WERI-Rb-1 (cell line): ENCODE results near the gene FRMPD2.
"Not testable (repeated sequence)": the region's sequence is repeated elsewhere in the genome, so short reads cannot be mapped to it uniquely, and the experiment has no call there.

Source experiments
- DNase-seq: peaks from one replicate; pipeline ENCODE4 v3.0.0-alpha.2; 2020
- H3K27ac ChIP-seq: fragments of 250-450 bp; sonication (Bioruptor Pico); 2 replicates; pipeline ENCODE4 v1.5.1; 2020; ENCODE audit warnings: mild to moderate bottlenecking, moderate library complexity
- H3K27me3 ChIP-seq: fragments of 250-450 bp; sonication (Bioruptor Pico); 2 replicates; pipeline ENCODE4 v1.5.1; 2021; ENCODE audit warnings: mild to moderate bottlenecking, low read depth, moderate library complexity; ENCODE audit not compliant: insufficient read depth, severe bottlenecking
- H3K36me3 ChIP-seq: fragments of 250-450 bp; sonication (Bioruptor Pico); 2 replicates; pipeline ENCODE4 v1.5.1; 2020; ENCODE audit warnings: mild to moderate bottlenecking, moderate library complexity
- H3K4me3 ChIP-seq: 2 replicates; pipeline ENCODE4 v1.5.1; 2011; ENCODE audit warnings: low read depth, mild to moderate bottlenecking, control low read depth, low read length
- H3K9me3 ChIP-seq: fragments of 250-450 bp; sonication (Bioruptor Pico); 2 replicates; pipeline ENCODE4 v1.5.1; 2021; ENCODE audit warnings: mild to moderate bottlenecking, moderate library complexity; ENCODE audit not compliant: severe bottlenecking
- TF ChIP-seq, protein P1 (sequence below): IDR thresholded peaks from 2 replicates; pipeline ENCODE4 v1.5.1; 2011; ENCODE audit warnings: low read depth, mild to moderate bottlenecking, control low read depth, inconsistent platforms, low read length

The FRMPD2 gene

GRCh38 chr10:48282829-48283228 lies 8.3 kb upstream of the FRMPD2 start:
- H3K27ac ChIP-seq, result no peak overlapping the region
- no peak overlapping the region for H3K4me3 ChIP-seq
- DNase-seq, result no peak
- H3K9me3 ChIP-seq, result no peaks in the 10 kb centered on the region
- H3K27me3 ChIP-seq, result no peaks in the 10 kb centered on the region
- TF ChIP-seq, protein P1, sequence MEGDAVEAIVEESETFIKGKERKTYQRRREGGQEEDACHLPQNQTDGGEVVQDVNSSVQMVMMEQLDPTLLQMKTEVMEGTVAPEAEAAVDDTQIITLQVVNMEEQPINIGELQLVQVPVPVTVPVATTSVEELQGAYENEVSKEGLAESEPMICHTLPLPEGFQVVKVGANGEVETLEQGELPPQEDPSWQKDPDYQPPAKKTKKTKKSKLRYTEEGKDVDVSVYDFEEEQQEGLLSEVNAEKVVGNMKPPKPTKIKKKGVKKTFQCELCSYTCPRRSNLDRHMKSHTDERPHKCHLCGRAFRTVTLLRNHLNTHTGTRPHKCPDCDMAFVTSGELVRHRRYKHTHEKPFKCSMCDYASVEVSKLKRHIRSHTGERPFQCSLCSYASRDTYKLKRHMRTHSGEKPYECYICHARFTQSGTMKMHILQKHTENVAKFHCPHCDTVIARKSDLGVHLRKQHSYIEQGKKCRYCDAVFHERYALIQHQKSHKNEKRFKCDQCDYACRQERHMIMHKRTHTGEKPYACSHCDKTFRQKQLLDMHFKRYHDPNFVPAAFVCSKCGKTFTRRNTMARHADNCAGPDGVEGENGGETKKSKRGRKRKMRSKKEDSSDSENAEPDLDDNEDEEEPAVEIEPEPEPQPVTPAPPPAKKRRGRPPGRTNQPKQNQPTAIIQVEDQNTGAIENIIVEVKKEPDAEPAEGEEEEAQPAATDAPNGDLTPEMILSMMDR, result no peak
- no peaks in the 10 kb centered on the region for H3K36me3 ChIP-seq

DNA sequence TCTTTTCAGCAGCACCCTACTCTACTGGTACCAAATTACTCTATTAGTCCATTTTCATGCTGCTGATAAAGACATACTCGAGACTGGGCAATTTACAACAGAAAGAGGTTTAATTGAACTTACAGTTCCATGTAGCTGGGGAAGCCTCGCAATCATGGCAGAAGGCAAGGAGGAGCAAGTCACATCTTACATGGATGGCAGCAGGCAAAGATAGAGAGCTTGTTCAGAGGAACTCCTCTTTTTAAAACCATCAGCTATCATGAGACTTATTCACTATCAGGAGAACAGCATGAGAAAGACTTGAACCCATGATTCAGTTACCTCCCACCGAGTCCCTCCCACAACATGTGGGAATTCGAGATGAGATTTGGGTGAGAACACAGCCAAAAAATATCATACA lies 7.2 kb upstream of the FRMPD2 start:
- not testable (repeated sequence) for H3K9me3 ChIP-seq, DNase-seq, H3K27ac ChIP-seq, H3K36me3 ChIP-seq, H3K27me3 ChIP-seq, H3K4me3 ChIP-seq

DNA sequence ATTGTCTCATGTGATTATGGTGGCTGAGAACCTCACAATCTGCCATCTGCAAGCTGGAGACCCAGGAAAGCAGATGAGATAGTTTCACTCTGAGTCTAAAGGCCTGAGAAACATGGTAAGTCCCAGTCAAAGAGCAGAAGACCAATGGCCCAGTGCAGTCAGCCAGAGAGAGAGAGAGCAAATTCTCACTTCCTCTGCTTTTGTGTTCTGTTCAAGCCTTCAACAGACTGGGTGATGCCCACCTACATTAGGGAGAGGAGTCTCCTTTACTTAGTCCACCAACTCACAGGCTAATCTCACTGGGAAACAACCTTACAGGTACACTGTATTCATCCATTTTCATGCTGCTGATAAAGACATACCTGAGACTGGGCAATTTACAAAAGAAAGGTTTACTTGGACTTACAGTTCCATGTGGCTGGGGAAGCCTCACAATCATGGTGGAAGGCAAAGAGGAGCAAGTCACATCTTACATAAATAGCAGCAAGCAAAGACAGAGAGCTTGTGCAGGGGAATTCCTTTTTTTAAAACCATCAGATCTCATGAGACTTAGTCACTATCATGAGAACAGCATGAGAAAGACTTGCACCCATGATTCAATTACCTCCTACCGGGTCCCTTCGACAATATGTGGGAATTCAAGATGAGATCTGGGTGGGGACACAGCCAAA lies 4.7 kb upstream of the FRMPD2 start:
- H3K27ac ChIP-seq, result no peak overlapping the region
- H3K9me3 ChIP-seq, result peaks cover 4% of the 10 kb centered on the region
- H3K36me3 ChIP-seq, result no peaks in the 10 kb centered on the region
- no peaks in the 10 kb centered on the region for H3K27me3 ChIP-seq
- DNase-seq, result no peak
- TF ChIP-seq, protein P1, result no peak
- H3K4me3 ChIP-seq, result no peak overlapping the region

DNA sequence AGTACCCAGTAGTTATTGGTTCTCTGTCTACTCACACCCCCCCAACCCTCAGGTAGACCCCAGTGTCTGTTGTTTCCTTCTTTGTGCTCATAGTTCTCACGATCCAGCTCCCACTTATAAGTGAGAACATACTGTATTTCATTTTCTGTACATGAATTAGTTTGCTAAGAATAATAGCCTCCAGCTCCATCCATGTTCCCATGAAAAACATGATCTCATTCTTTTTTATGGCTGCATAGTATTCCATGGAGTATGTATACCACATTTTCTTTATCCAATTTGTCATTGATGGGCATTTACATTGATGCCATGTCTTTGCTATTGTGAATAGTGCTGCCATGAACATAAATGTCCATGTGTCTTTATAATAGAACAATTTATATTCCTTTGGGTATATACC lies 2.6 kb upstream of the FRMPD2 start:
- Histone ChIP-seq H3K36me3 (no peaks in the 10 kb centered on the region), H3K9me3 (peaks cover 4% of the 10 kb centered on the region), H3K4me3 (no peak overlapping the region), H3K27me3 (no peaks in the 10 kb centered on the region), H3K27ac (no peak overlapping the region)
- TF ChIP-seq, protein P1, result no peak
- no peak for DNase-seq

DNA sequence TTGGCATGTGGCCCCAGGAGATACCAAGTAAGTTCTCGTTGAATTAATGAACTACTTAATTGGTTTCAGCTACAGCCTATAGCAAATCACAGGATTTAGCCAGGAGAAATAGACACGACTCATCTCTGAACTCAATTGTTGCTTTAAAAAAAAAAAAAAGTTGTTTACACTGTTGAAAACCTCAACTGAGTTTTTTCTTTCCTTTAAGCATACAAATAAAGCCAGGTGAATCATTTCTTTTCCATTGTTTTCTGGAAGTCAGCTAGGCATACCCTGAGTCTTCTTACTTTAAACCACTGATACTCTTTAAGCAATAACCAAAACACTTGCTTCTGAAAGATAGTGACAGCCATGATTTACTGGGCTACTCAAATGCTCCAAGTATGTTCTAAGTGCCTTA lies 755 bp downstream of the FRMPD2 start:
- no peaks in the 10 kb centered on the region for H3K27me3 ChIP-seq
- no peak overlapping the region for H3K4me3 ChIP-seq
- H3K9me3 ChIP-seq, result peaks cover 4% of the 10 kb centered on the region
- no peak overlapping the region; the same call in 1 of the 2 replicates for H3K27ac ChIP-seq
- H3K36me3 ChIP-seq, result no peaks in the 10 kb centered on the region
- TF ChIP-seq, protein P1, result no peak
- no peak for DNase-seq

DNA sequence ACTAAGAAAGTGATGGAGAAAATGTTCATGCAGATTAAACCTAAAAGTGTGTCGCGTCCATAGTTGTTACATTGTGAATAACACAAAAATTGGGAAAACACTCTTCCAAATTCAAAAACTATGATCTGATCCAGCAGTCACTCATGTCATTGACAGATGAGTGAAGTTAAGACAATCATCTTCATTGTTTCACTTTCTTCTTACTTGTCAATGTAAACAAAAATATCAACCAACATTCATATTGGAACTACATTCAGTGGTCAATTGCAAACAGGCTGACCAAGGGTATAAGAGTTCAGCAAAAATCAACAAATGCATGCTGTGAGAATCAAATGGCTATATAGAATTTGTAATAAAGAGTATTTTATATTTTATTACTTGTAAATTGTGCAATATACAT lies 1.8 kb downstream of the FRMPD2 start:
- TF ChIP-seq, protein P1, result no peak
- H3K4me3 ChIP-seq, result no peak overlapping the region

More for the DNA sequence above, 1.8 kb downstream of the FRMPD2 start:
- H3K27ac ChIP-seq, result no peak overlapping the region
- DNase-seq, result no peak
- H3K9me3 ChIP-seq, result peaks cover 4% of the 10 kb centered on the region
- no peaks in the 10 kb centered on the region for H3K36me3 ChIP-seq
- no peaks in the 10 kb centered on the region for H3K27me3 ChIP-seq
